ENCODE results near the gene LRRC55.
"Not testable (repeated sequence)": the region's sequence is repeated elsewhere in the genome, so short reads cannot be mapped to it uniquely, and the experiment has no call there.

Gene LRRC55

DNA sequence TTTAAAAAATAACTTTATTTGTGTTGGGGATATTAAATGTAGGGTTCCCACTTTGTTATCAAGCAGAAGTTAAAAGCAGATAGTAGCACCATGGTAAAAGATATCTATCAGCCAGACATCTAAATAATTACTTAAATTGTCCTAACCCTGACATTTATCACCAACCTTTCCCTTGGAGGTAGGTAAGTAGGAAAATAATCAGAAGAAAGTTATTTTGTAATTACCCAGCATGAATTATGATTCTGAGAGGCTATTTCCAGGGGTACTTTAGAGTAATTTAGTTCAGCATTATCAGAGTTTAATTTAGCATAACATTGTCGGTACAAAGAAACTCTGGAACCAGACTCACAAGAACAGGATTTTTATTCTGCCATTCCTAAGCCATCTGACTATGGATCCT is 23.2 kb upstream of the LRRC55 start:
- no peaks in the 10 kb centered on the region for H3K4me1 ChIP-seq (ENCODE audit: control insufficient read depth, insufficient read depth, low read length, poor library complexity, severe bottlenecking)
- no peaks in the 10 kb centered on the region for H3K27me3 ChIP-seq (replicated peaks; ENCODE audit: control insufficient read depth, insufficient read depth, low read length, poor library complexity, severe bottlenecking)

DNA sequence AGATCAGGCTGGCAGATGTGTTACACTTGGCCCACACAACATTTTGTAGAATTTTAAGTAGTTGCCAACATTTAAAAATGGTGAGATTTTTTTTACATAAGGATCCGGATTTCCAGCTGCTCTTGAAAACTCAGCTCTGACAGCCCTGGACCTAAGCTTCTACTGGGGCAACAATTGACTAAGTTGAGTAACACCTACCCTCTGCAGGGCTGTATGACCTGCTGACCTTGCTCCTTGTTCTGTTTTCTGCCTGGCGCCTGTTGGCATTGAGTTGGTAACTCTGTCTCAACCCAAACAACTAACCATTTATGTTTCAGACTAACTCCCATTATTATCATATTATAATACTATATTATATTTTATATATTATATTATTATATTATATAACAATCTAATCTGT is 21.1 kb upstream of the LRRC55 start:
- H3K4me1 ChIP-seq (ENCODE audit: control insufficient read depth, insufficient read depth, low read length, poor library complexity, severe bottlenecking), result no peaks in the 10 kb centered on the region
- no peaks in the 10 kb centered on the region for H3K36me3 ChIP-seq (ENCODE audit: control insufficient read depth, insufficient read depth, low read length)
- no peak overlapping the region for H3K4me3 ChIP-seq (ENCODE audit: insufficient read depth, low read depth, low read length, poor library complexity, severe bottlenecking)
- no peak overlapping the region for H3K27ac ChIP-seq (ENCODE audit: insufficient read depth, low read length, poor library complexity, severe bottlenecking)
- DNase-seq, result no peak
- H3K27me3 ChIP-seq (replicated peaks; ENCODE audit: control insufficient read depth, insufficient read depth, low read length, poor library complexity, severe bottlenecking), result no peaks in the 10 kb centered on the region
- no peaks in the 10 kb centered on the region for H3K9me3 ChIP-seq (ENCODE audit: control insufficient read depth, low read length)

More for the DNA sequence above, 23.2 kb upstream of the LRRC55 start:
- Histone ChIP-seq H3K4me3 (ENCODE audit: insufficient read depth, low read depth, low read length, poor library complexity, severe bottlenecking) (no peak overlapping the region), H3K36me3 (ENCODE audit: control insufficient read depth, insufficient read depth, low read length) (no peaks in the 10 kb centered on the region), H3K27ac (ENCODE audit: insufficient read depth, low read length, poor library complexity, severe bottlenecking) (no peak overlapping the region), H3K9me3 (ENCODE audit: control insufficient read depth, low read length) (no peaks in the 10 kb centered on the region)
- no peak for DNase-seq

DNA sequence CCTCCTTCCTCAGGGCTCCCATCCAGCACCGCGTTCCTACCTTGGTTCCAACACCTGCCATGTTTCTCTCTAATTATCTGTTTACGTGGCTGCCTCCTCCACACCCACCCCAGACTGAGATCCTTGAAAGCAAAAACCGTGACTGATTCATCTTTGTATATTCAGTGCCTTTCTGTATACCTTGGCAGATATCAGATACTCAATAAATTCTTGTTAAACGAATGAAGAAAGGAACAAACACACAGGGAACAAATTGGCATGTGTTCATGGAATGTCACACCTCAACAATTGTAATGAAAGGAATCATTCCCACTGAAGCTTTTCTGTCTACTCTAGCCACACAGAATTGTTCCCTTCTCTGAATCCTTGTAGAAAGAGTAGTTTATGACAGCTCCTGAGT is 20.4 kb upstream of the LRRC55 start:
- Histone ChIP-seq H3K36me3 (ENCODE audit: control insufficient read depth, insufficient read depth, low read length) (no peaks in the 10 kb centered on the region), H3K27ac (ENCODE audit: insufficient read depth, low read length, poor library complexity, severe bottlenecking) (no peak overlapping the region), H3K4me3 (ENCODE audit: insufficient read depth, low read depth, low read length, poor library complexity, severe bottlenecking) (no peak overlapping the region), H3K9me3 (ENCODE audit: control insufficient read depth, low read length) (no peaks in the 10 kb centered on the region), H3K4me1 (ENCODE audit: control insufficient read depth, insufficient read depth, low read length, poor library complexity, severe bottlenecking) (no peaks in the 10 kb centered on the region), H3K27me3 (replicated peaks; ENCODE audit: control insufficient read depth, insufficient read depth, low read length, poor library complexity, severe bottlenecking) (no peaks in the 10 kb centered on the region)
- DNase-seq, result no peak

DNA sequence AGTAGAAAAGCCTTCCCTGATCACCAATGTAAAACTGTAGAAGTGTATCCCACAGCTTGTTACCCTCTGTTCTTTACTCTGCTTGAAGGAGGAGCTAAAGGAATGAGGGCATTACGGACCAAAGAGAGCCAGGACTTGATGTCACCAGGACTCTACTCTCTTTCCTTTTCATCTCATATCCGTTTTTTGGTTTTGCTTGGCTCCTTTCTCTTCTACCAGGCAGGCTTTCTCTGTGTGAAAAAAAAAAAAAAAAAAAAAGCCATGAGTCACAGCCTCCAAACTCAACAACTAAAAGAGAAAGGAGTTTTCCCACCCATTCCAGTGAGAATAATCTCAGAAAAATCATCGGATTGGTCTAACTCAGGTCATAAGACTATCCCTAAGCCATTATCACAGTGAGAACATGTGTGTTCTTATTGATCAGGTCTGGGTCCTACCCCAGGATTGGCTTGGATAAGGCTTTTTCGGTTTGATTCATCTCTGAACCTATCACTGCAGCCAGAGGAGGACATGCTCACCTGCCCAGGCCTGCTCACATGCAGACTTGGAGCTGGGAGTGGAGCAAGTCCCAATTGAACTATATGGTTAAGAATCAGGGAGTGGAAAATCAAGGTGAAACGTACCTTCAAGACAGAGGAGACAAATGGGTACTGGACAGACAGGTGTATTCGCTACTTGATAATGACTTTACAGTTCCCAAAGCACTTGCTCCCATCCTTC is 19.4 kb upstream of the LRRC55 start:
- Histone ChIP-seq H3K27me3 (replicated peaks; ENCODE audit: control insufficient read depth, insufficient read depth, low read length, poor library complexity, severe bottlenecking) (no peaks in the 10 kb centered on the region), H3K27ac (ENCODE audit: insufficient read depth, low read length, poor library complexity, severe bottlenecking) (no peak overlapping the region), H3K4me1 (ENCODE audit: control insufficient read depth, insufficient read depth, low read length, poor library complexity, severe bottlenecking) (no peaks in the 10 kb centered on the region), H3K36me3 (ENCODE audit: control insufficient read depth, insufficient read depth, low read length) (no peaks in the 10 kb centered on the region), H3K9me3 (ENCODE audit: control insufficient read depth, low read length) (no peaks in the 10 kb centered on the region), H3K4me3 (ENCODE audit: insufficient read depth, low read depth, low read length, poor library complexity, severe bottlenecking) (no peak overlapping the region)
- no peak for DNase-seq

DNA sequence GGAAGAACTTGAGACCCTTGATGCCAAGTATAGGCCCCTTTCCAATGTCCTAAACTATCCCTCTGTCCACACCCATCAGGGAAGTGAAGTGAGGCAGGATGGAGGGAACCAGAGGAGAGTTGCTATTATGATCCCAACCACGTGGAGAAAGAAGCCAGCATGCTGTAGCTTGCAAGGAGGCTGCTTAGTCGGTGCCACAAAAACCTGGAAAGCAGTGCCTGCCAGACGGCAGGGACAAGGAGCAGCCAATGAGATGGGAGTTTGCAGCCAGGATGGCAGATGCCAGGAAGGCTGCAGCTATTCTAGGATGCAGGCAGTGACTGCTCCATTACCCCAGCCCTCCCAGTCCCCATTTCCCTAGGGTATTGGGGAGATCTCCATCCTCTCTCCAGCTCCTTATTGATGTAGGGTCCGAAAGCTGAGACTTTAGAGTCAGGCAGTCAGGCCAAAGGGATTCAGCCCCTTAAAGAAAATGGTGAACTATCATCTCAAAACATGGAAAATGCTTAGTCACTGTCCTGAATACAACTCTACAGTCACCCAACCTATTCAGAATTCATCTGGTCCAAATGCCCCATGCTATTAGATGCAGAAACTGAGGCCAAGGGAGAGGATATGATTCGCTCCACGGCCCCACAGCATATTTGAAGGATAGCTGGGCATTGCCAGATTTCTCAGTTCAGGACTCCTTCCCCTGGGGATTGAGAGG is 18.4 kb upstream of the LRRC55 start:
- no peaks in the 10 kb centered on the region for H3K27me3 ChIP-seq (replicated peaks; ENCODE audit: control insufficient read depth, insufficient read depth, low read length, poor library complexity, severe bottlenecking)
- H3K4me3 ChIP-seq (ENCODE audit: insufficient read depth, low read depth, low read length, poor library complexity, severe bottlenecking), result no peak overlapping the region
- no peaks in the 10 kb centered on the region for H3K36me3 ChIP-seq (ENCODE audit: control insufficient read depth, insufficient read depth, low read length)
- DNase-seq, result no peak
- H3K4me1 ChIP-seq (ENCODE audit: control insufficient read depth, insufficient read depth, low read length, poor library complexity, severe bottlenecking), result no peaks in the 10 kb centered on the region
- no peaks in the 10 kb centered on the region for H3K9me3 ChIP-seq (ENCODE audit: control insufficient read depth, low read length)
- H3K27ac ChIP-seq (ENCODE audit: insufficient read depth, low read length, poor library complexity, severe bottlenecking), result no peak overlapping the region

DNA sequence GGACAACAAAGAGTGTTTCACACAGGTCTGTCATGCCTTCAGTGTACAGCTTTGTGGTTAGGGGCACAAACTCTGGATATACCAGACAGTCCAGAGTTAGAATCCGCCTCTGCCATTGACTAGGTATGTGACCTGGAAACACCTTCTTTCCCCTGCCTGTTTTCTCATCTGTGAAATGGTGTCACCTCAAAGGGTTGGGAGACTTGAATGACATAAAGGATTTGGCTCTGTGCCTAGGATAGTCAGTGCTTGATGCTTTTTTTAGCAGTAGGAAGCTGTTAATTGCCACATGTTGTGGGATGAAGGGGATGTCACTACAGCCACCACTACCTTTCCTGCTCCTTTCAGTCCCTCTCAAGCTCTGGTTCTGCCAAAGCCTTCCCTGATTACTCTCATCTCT is 17.4 kb upstream of the LRRC55 start:
- H3K4me1 ChIP-seq (ENCODE audit: control insufficient read depth, insufficient read depth, low read length, poor library complexity, severe bottlenecking), result no peaks in the 10 kb centered on the region
- no peaks in the 10 kb centered on the region for H3K27me3 ChIP-seq (replicated peaks; ENCODE audit: control insufficient read depth, insufficient read depth, low read length, poor library complexity, severe bottlenecking)
- no peaks in the 10 kb centered on the region for H3K36me3 ChIP-seq (ENCODE audit: control insufficient read depth, insufficient read depth, low read length)
- DNase-seq, result no peak
- no peaks in the 10 kb centered on the region for H3K9me3 ChIP-seq (ENCODE audit: control insufficient read depth, low read length)
- H3K4me3 ChIP-seq (ENCODE audit: insufficient read depth, low read depth, low read length, poor library complexity, severe bottlenecking), result no peak overlapping the region
- H3K27ac ChIP-seq (ENCODE audit: insufficient read depth, low read length, poor library complexity, severe bottlenecking), result no peak overlapping the region

DNA sequence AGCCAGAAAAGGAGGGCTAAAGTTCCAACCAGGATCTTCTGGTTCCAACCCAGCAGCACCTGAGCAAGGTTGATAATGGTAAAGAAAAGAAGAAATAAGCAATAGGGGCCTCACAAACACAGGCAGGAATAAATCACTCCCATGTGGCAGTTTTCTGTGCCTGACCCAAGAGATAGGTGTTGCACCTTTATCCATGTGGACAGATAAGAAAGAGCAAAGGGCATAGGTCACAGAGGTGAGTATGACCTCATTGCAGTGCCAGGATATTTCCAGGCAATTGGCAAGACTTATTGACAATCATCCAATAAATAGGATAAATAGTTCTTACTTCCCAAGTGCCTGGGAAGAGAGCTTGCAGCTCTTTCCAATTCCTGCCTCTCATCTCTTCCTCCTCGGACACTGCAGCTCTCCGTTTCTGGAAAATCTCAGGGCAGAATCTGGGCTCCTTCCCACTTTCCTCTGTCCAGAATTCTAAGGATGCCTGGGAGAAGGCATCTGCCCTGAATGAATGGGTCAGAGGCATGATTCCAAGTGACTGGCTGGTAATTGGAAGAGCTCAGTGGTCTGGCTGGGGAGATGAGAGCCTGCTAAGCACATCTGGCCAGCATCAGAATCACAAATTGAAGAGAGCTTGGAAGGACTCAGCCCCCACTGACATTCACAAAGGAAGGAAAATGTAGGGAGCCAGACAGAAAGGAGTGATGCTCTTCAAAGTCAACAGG is 14.5 kb upstream of the LRRC55 start:
- no peak overlapping the region for H3K27ac ChIP-seq (ENCODE audit: insufficient read depth, low read length, poor library complexity, severe bottlenecking)
- no peaks in the 10 kb centered on the region for H3K27me3 ChIP-seq (replicated peaks; ENCODE audit: control insufficient read depth, insufficient read depth, low read length, poor library complexity, severe bottlenecking)
- H3K4me1 ChIP-seq (ENCODE audit: control insufficient read depth, insufficient read depth, low read length, poor library complexity, severe bottlenecking), result no peaks in the 10 kb centered on the region
- no peak overlapping the region for H3K4me3 ChIP-seq (ENCODE audit: insufficient read depth, low read depth, low read length, poor library complexity, severe bottlenecking)
- H3K9me3 ChIP-seq (ENCODE audit: control insufficient read depth, low read length), result no peaks in the 10 kb centered on the region
- no peaks in the 10 kb centered on the region for H3K36me3 ChIP-seq (ENCODE audit: control insufficient read depth, insufficient read depth, low read length)
- DNase-seq, result no peak

DNA sequence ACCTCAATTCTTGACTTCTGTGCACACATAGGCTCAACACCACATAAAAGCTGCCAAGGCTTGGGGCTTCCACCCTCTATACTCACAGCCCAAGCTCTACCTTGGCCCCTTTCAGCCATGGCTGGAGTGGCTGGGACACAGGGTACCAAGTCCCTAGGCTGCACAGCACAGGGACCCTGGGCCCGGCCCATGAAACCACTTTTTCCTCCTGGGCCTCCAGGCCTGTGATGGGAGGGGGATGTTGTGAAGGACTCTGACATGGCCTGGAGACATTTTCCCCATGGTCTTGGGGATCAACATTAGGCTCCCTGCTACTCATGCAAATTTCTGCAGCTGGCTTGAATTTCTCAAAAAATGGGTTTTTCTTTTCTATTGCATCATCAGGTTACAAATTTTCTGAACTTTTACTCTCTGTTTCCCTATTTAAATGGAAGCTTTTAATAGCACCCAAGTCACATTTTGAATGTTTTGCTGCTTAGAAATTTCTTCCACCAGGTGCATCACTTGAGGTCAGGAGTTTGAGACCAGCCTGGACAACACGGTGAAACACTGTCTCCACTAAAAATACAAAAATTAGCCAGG is 11.9 kb upstream of the LRRC55 start:
- DNase-seq; H3K27me3 ChIP-seq (replicated peaks; ENCODE audit: control insufficient read depth, insufficient read depth, low read length, poor library complexity, severe bottlenecking); H3K36me3 ChIP-seq (ENCODE audit: control insufficient read depth, insufficient read depth, low read length); H3K4me1 ChIP-seq (ENCODE audit: control insufficient read depth, insufficient read depth, low read length, poor library complexity, severe bottlenecking); H3K4me3 ChIP-seq (ENCODE audit: insufficient read depth, low read depth, low read length, poor library complexity, severe bottlenecking); H3K9me3 ChIP-seq (ENCODE audit: control insufficient read depth, low read length); H3K27ac ChIP-seq (ENCODE audit: insufficient read depth, low read length, poor library complexity, severe bottlenecking): not testable (repeated sequence)

DNA sequence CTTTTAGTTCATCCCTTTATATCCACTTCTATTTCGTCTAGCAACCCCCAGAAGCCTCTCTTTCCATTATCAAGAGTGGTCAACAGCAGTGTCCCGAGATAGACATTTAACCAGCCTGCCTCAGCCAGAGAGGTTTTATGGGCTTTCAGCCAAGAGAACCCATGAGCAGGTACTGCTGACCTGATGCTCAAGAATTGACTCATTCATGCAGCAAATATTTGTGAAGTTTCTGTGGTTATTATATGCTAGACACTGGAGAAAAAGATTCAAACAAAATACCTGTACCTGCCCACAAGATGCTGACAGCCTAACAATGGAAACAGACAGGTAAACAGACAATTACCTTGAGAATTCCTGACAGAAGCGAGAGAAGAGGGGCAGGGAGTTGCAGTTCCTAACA is 9.7 kb upstream of the LRRC55 start:
- Histone ChIP-seq H3K9me3 (ENCODE audit: control insufficient read depth, low read length) (no peaks in the 10 kb centered on the region), H3K36me3 (ENCODE audit: control insufficient read depth, insufficient read depth, low read length) (no peaks in the 10 kb centered on the region), H3K27ac (ENCODE audit: insufficient read depth, low read length, poor library complexity, severe bottlenecking) (no peak overlapping the region), H3K4me1 (ENCODE audit: control insufficient read depth, insufficient read depth, low read length, poor library complexity, severe bottlenecking) (no peaks in the 10 kb centered on the region), H3K4me3 (ENCODE audit: insufficient read depth, low read depth, low read length, poor library complexity, severe bottlenecking) (no peak overlapping the region), H3K27me3 (replicated peaks; ENCODE audit: control insufficient read depth, insufficient read depth, low read length, poor library complexity, severe bottlenecking) (peaks cover 4% of the 10 kb centered on the region)
- no peak for DNase-seq

DNA sequence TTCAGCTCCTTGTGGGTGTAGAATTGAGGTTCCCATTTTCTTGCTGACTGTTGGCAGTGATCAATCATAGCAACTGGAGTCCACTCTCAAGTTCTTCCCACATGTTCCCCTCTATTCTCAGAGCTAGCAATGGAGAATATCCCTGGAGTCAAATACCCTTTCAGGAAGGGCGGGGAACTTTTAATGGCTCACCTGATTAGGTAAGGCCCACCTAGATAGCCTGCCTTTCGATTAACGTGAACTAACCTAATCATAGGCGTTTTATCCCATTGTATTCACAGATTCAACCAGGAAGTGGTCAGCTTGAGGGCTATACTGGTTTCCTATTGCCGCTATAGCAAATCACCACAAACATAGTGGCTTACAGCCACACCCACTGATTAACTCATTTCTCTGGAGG is 7.1 kb upstream of the LRRC55 start:
- no peaks in the 10 kb centered on the region for H3K9me3 ChIP-seq (ENCODE audit: control insufficient read depth, low read length)
- no peak for DNase-seq
- H3K27ac ChIP-seq (ENCODE audit: insufficient read depth, low read length, poor library complexity, severe bottlenecking), result no peak overlapping the region
- H3K4me3 ChIP-seq (ENCODE audit: insufficient read depth, low read depth, low read length, poor library complexity, severe bottlenecking), result no peak overlapping the region
- H3K36me3 ChIP-seq (ENCODE audit: control insufficient read depth, insufficient read depth, low read length), result no peaks in the 10 kb centered on the region
- H3K4me1 ChIP-seq (ENCODE audit: control insufficient read depth, insufficient read depth, low read length, poor library complexity, severe bottlenecking), result no peaks in the 10 kb centered on the region
- peaks cover 4% of the 10 kb centered on the region for H3K27me3 ChIP-seq (replicated peaks; ENCODE audit: control insufficient read depth, insufficient read depth, low read length, poor library complexity, severe bottlenecking)
